ENCODE results near the gene ARSI.

ARSI gene

DNA sequence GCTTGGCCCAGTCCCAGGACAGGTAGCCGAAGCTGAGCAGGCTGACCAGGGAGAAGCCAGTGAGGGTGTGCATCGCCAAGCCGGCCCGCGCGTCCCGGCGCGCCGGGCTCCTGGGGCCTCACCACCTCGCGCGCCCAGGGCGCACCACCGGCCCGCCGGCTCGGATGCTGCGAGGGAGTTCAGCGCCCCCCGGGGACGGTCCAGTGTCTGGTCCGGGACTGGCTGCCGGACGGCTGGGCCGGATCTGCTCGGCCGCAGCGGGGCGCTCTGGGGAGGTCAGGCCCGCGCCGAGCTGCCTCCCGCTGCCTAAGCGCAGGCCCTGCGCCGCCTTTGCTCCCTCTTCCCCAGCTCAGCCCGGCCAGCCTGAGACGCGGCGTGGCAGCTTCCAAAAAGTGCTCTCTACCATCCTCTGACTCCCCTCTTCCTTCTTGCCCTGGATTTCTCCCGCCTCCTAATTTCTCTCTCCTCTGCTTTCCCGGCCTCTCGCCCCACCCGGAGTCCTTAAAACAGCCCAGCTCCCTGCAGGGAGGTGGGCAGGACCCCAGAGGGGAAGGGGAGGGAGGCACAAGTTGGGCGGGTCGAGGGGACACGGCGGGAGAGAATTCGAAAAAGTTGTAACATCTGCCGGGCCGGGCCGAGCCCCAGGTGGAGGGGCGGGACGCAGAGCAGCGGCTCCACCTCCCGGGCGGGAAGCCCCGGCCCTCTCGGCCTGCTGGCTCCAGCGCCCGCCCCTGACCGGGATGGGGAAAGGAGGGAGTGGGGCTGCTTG is at the start of gene ARSI:
Gene ARSI (minus strand): TSS at position 605 of the 769 bp plus-strand sequence. CDS start 532 bp downstream, at position 73.
- Histone ChIP-seq H3K79me2 (ENCODE audit: insufficient read depth, low read depth) (no peaks in the 10 kb centered on the region), H4K20me1 (ENCODE audit: insufficient read depth) (no peaks in the 10 kb centered on the region), H3K36me3 (ENCODE audit: insufficient read depth) (no peaks in the 10 kb centered on the region), H3K27me3 (ENCODE audit: insufficient read depth, low read depth) (no peaks in the 10 kb centered on the region), H3K4me1 (ENCODE audit: low read depth, poor library complexity, severe bottlenecking) (peaks cover 18% of the 10 kb centered on the region), H3K9ac (no peak within 1 kb of the TSS), H3K4me2 (no peak within 1 kb of the TSS), H3K27ac (no peak within 1 kb of the TSS), H2AFZ (ENCODE audit: low read depth) (no peak within 1 kb of the TSS), H3K4me3 (IDR thresholded peaks at IDR 0.05; ENCODE audit: insufficient read depth, low read depth, low read length) (no peak within 1 kb of the TSS)
- TF ChIP-seq, protein P1, sequence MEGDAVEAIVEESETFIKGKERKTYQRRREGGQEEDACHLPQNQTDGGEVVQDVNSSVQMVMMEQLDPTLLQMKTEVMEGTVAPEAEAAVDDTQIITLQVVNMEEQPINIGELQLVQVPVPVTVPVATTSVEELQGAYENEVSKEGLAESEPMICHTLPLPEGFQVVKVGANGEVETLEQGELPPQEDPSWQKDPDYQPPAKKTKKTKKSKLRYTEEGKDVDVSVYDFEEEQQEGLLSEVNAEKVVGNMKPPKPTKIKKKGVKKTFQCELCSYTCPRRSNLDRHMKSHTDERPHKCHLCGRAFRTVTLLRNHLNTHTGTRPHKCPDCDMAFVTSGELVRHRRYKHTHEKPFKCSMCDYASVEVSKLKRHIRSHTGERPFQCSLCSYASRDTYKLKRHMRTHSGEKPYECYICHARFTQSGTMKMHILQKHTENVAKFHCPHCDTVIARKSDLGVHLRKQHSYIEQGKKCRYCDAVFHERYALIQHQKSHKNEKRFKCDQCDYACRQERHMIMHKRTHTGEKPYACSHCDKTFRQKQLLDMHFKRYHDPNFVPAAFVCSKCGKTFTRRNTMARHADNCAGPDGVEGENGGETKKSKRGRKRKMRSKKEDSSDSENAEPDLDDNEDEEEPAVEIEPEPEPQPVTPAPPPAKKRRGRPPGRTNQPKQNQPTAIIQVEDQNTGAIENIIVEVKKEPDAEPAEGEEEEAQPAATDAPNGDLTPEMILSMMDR (conservative IDR thresholded peaks at IDR 0.05; ENCODE audit: low read depth, low read length) = no peak

DNA sequence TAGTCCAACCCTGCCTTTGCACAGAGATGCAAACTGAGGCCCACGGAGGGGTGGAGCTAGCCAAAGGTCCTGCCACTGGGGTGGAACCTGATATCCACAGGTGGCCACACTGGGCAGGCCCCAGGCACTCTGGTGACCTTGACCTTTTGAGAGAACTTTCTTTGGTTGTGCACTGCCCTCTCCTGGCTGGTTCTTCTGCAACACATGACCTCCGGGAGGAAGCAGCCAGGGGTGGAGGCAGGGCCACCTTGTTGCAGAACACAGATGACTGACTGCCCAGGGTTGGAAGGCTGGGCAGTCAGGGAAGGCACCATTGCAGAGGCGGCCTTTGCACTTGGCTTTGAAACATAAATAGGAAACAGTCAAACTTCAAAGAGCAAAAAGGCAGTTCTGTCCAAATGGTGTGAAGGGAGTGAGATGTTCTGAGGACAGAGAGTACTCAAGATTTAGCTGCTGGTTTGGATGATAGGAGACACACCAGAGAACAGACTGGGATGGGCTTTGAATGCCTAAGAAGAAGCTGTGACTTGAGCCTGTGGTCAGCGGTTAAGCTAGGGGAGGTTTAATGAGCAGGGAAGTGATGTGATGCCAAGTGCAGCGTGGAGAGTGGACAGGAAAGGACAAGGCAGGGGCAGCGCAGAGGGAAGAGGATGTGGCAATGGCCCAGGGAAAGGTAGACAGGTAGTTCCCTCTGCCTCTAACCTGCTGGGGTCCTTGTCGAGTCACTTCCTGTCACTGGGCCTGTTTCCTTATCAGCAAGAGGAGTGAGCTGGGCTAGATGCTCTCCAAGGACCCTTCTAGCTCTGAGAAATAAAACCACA is 48.0 kb upstream of the ARSI start:
- Histone ChIP-seq H3K4me3 (IDR thresholded peaks at IDR 0.05; ENCODE audit: insufficient read depth, low read depth, low read length) (no peak overlapping the region), H3K9ac (no peak overlapping the region), H3K27ac (no peak overlapping the region), H3K27me3 (ENCODE audit: insufficient read depth, low read depth) (no peaks in the 10 kb centered on the region), H3K36me3 (ENCODE audit: insufficient read depth) (no peaks in the 10 kb centered on the region), H4K20me1 (ENCODE audit: insufficient read depth) (no peaks in the 10 kb centered on the region), H3K79me2 (ENCODE audit: insufficient read depth, low read depth) (no peaks in the 10 kb centered on the region), H3K4me2 (peak overlapping the region; percentile 21; the same call in 1 of the 2 replicates), H2AFZ (ENCODE audit: low read depth) (peak overlapping the region; percentile 27; the same call in 1 of the 2 replicates), H3K4me1 (ENCODE audit: low read depth, poor library complexity, severe bottlenecking) (peaks cover 15% of the 10 kb centered on the region)
- TF ChIP-seq, protein P1 (conservative IDR thresholded peaks at IDR 0.05; ENCODE audit: low read depth, low read length) = peak; percentile 71

DNA sequence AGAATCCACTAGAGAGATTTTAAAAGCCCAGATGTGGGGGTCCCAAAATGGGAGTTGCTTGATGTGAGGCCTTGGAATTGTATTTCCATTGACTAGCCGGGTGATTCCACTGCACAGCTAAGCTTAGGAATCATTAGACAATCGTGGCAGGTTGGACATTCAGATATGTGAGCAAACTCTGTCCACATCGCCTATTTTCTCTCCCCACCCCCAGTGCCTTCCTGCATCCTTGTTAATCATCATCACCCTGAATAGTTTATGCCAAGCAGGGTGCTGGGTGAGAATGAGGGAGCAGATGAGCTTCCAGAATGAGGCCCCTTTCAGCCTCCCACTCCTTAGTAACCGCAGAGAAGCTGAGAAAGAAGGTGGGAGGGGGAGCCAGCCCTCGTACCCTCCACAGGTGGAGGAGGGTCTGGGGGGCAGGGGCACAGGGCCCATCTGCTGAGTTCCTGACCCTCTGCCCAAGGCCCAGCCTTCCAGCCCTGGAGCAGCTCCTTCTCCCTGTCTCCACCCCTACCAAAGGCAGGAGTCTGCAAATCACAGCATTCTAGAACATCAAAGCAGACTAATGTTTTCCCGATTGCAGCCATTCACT is 47.1 kb upstream of the ARSI start:
- H3K27me3 ChIP-seq (ENCODE audit: insufficient read depth, low read depth) = no peaks in the 10 kb centered on the region
- H3K79me2 ChIP-seq (ENCODE audit: insufficient read depth, low read depth) = no peaks in the 10 kb centered on the region
- no peaks in the 10 kb centered on the region for H3K36me3 ChIP-seq (ENCODE audit: insufficient read depth)
- peaks cover 17% of the 10 kb centered on the region for H3K4me1 ChIP-seq (ENCODE audit: low read depth, poor library complexity, severe bottlenecking)
- no peak overlapping the region for H3K27ac ChIP-seq
- peak overlapping the region; percentile 21; the same call in 1 of the 2 replicates for H3K4me2 ChIP-seq
- no peak overlapping the region for H3K4me3 ChIP-seq (IDR thresholded peaks at IDR 0.05; ENCODE audit: insufficient read depth, low read depth, low read length)
- H3K9ac ChIP-seq = no peak overlapping the region
- no peaks in the 10 kb centered on the region for H4K20me1 ChIP-seq (ENCODE audit: insufficient read depth)
- peak overlapping the region; percentile 27; the same call in 1 of the 2 replicates for H2AFZ ChIP-seq (ENCODE audit: low read depth)
- TF ChIP-seq, protein P1 (conservative IDR thresholded peaks at IDR 0.05; ENCODE audit: low read depth, low read length) = no peak

DNA sequence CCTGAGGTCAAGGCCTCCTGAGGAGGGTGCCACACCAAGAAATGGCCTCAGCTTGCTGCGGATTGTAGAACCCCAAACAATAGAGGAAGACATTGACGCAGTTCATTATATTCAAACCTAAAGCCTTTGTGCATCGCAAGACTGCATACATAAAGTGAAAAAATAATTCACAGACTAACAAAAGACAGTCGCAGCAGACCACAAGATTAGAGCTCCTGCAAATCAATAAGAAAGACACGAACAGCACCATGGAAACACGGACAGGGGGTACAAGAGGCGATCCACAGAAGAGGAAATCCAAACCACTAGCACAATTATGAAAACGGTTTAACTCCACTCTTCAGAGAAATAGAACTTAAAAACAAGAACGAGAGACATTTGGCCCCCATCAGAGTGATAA is 44.7 kb upstream of the ARSI start:
- Histone ChIP-seq H3K9ac (no peak overlapping the region), H3K79me2 (ENCODE audit: insufficient read depth, low read depth) (no peaks in the 10 kb centered on the region), H3K4me1 (ENCODE audit: low read depth, poor library complexity, severe bottlenecking) (peaks cover 40% of the 10 kb centered on the region), H3K27me3 (ENCODE audit: insufficient read depth, low read depth) (no peaks in the 10 kb centered on the region), H2AFZ (ENCODE audit: low read depth) (no peak overlapping the region), H3K36me3 (ENCODE audit: insufficient read depth) (no peaks in the 10 kb centered on the region), H3K4me3 (IDR thresholded peaks at IDR 0.05; ENCODE audit: insufficient read depth, low read depth, low read length) (no peak overlapping the region), H3K27ac (no peak overlapping the region), H4K20me1 (ENCODE audit: insufficient read depth) (no peaks in the 10 kb centered on the region), H3K4me2 (no peak overlapping the region)
- TF ChIP-seq, protein P1 (conservative IDR thresholded peaks at IDR 0.05; ENCODE audit: low read depth, low read length) = no peak

Data from KMS-11 (cell line).